ENCODE data around the gene MELK.

- TF ChIP-seq EZH2 (IDR thresholded peaks at IDR 0.05; ENCODE audit: borderline replicate concordance), result no peak
- TF ChIP-seq CTCF (IDR thresholded peaks at IDR 0.05; ENCODE audit: poor library complexity), result no peak
Observed at GRCh38 chr9:36656842-36657241, 84.1 kb downstream of the MELK start.

All from hepatocyte (in vitro differentiated cells).